Skeletal muscle cell (primary cell): ENCODE measurements around the gene MIPEP.
"Not testable (repeated sequence)": the region's sequence is repeated elsewhere in the genome, so short reads cannot be mapped to it uniquely, and the experiment has no call there.

Experiments used
- DNase-seq: peaks from one replicate; pipeline ENCODE4 v3.0.0-alpha.2; 2010; ENCODE audit warnings: low read depth
- H3K4me3 ChIP-seq: 2 replicates; pipeline ENCODE4 v1.5.1; 2011; ENCODE audit warnings: low read depth, mild to moderate bottlenecking, control low read depth, low read length, moderate library complexity

The MIPEP gene

GRCh38 chr13:23888658-23889614 is at the start of gene MIPEP:
Gene MIPEP, minus strand, starts transcription at chr13:23889400. Its CDS starts 80 bp downstream, at chr13:23889320.
- DNase-seq = peak; percentile 90

GRCh38 chr13:23934520-23934919 is 45.3 kb upstream of the MIPEP start:
- no peak overlapping the region for H3K4me3 ChIP-seq
- DNase-seq = peak; percentile 51

More at GRCh38 chr13:23888658-23889614, at the start of gene MIPEP:
- peak within 1 kb of the TSS; percentile 61 for H3K4me3 ChIP-seq

GRCh38 chr13:23928985-23929384 is 39.8 kb upstream of the MIPEP start:
- DNase-seq = peak; percentile 67

DNA sequence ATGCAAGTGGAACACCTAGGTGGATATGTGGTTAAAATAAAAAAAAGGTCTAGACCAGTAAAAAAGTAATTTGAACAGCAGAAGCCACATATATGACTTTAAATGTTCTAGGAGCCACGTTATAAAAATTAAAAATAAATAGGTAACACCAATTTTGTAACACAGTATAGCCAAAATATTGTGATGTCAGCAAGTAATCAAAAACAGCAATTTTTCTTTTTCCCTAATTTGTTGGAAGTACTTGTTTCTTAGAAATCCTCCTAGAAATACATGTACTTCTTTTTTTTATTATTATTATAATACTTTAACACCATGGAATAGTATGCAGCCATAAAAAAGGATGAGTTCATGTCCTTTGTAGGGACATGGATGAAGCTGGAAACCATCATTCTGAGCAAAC is 33.8 kb upstream of the MIPEP start:
- H3K4me3 ChIP-seq = no peak overlapping the region

More at GRCh38 chr13:23928985-23929384, 39.8 kb upstream of the MIPEP start:
- H3K4me3 ChIP-seq = no peak overlapping the region

GRCh38 chr13:23922005-23922932 is 33.1 kb upstream of the MIPEP start:
- no peak overlapping the region for H3K4me3 ChIP-seq
- no peak for DNase-seq

More for the DNA sequence above, 33.8 kb upstream of the MIPEP start:
- no peak for DNase-seq

GRCh38 chr13:23921451-23921888 is 32.3 kb upstream of the MIPEP start:
- DNase-seq = no peak
- H3K4me3 ChIP-seq = no peak overlapping the region

- DNase-seq = no peak
- no peak overlapping the region for H3K4me3 ChIP-seq
Measured at GRCh38 chr13:23919006-23919405, 29.8 kb upstream of the MIPEP start.

- no peak for DNase-seq
- H3K4me3 ChIP-seq = no peak overlapping the region
Measured at GRCh38 chr13:23918208-23918607, 29.0 kb upstream of the MIPEP start.

DNA sequence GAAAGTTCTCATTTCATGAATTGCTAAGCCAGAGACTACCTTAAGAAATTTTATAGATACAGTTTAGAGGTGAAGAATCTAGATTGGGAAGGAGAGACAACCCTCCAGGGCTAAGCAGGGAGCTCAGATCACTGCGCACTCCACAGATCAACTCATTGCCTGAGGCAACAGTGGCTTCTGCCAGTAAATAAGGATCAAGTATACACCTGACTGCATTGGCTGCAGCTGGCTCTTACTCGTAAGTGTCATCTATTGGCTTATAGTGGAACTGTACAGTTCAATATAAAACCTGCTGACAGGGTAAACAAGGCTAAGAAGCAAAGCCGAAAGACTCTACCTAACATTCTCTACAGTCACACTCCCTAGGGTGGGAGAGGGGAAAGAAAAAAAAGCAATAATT is 26.1 kb upstream of the MIPEP start:
- H3K4me3 ChIP-seq = no peak overlapping the region
- no peak for DNase-seq

DNA sequence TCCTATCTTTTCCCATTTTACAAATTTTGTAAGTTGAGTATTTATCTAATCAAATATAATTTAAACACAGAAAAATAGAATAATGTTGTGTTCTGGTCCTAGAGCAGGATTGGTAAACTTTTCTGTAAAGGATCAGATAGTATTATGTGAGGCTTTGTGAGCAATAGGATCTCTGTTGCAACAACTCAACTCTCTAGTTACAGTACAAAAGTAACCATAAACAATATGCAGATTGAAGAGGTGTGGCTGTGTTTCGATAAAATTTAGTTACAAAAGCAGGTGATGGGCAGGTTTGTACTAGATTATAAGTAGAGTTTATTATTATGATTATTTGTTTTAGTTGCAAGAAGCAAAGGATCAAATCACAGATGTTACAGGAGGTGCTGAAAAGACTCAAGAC is 23.3 kb upstream of the MIPEP start:
- no peak for DNase-seq
- no peak overlapping the region for H3K4me3 ChIP-seq

DNA sequence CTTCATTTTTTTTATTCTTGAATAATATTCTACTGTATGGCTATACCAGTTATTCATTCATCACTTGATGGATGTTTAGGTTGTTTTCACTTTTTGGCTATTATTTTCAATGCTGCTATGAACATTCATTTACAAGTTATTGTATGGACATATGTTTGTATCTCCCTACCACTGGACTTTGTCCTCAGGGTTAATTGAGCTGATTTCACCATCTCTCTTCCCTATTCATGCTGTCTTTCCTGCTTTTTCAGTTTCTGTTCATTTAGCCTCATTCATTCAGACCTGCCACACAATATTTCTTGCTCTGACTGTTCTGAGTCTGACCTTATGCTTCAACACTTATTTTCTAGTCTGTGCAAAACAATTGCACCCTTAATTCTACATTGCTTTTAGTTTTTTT is 20.4 kb upstream of the MIPEP start:
- no peak overlapping the region for H3K4me3 ChIP-seq

GRCh38 chr13:23905766-23906165 is 16.6 kb upstream of the MIPEP start:
- no peak for DNase-seq

More for the DNA sequence above, 20.4 kb upstream of the MIPEP start:
- DNase-seq = no peak

GRCh38 chr13:23903906-23904280 is 14.7 kb upstream of the MIPEP start:
- no peak for DNase-seq
- H3K4me3 ChIP-seq = no peak overlapping the region

More at GRCh38 chr13:23905766-23906165, 16.6 kb upstream of the MIPEP start:
- H3K4me3 ChIP-seq = no peak overlapping the region

DNA sequence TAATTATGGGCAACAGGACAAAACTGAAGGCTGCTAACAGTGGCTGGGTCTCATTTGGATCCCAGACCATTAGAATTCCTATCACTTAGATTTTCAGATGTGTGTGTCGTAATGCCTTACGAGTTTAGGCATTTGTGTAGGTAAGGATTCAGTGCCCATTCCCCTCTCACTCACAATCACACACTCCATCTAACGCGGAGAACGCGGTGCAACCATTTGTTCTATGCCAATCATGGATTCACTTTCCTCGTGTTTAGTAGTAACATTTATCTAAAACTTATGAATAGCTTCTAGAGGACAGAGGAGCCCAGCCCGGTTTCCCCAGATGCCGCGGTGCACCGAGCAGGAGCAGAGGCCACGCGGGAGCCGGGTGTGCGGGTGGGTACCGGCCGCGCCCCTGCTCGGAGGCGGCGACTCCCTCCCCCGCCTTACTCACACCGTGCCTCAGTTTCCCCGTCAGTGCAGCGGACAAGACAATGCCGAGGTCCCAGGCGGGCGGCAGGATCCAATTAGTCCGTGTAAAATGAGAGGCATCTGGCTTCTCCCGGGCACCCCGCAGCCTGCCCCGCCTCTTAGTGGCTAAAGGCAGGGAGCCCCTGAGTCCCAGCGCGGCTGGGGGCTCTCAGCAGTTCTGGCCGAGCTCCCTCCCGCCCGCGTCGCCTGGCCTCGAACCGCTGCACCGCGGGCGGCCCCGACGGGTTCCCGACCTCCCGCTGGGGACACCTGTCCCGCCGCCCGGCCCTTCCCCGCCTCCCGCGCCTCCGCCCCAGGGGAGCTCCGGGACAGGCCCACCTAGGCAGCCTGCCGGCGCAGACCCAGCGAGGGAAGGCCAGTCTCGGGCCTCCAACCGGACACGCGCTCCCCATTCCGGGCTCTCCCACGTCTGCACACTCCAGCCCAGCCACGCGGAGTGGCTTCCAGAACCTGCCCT is 14.0 kb upstream of the MIPEP start:
- no peak for DNase-seq
- no peak overlapping the region for H3K4me3 ChIP-seq

DNA sequence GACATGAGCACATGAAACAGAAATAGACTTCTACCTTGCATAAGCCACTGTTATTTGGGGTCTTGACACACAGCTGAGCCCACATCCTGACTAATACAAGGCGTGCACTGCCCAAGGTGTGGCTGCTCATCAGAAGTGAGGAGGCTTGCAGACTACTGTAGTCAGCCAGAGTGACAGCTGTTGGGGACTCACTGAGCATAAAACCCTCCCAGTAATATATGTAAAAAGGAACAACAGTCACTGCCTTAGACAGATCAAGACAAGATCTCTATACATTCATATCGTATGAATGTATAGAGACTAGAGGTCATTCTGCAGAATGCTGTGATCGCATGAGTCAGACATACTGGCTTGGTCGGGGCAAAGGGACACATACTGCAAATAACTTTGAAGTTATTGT is 12.2 kb upstream of the MIPEP start:
- H3K4me3 ChIP-seq = no peak overlapping the region
- peak; percentile 22 for DNase-seq

DNA sequence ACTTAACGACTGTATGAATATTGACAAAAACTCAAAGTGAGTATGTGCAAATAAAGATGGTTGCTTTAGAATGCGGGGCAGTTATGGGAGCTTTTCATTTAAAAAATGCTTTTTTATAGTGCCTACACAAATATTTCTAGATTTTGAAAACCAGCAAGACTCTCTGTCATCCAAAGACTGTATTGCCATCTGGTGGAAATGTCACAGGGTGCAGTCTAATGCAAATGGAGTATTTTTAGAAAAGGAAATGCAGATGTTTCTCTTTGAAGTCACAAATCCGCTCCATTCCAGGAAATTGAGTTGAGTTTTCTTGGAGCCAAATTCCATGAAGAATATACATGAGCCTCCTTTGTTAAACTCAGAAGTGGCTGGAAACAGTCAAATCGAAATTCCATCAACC is 10.4 kb upstream of the MIPEP start:
- DNase-seq = no peak
- no peak overlapping the region for H3K4me3 ChIP-seq

- peak; percentile 31 for DNase-seq
- no peak overlapping the region for H3K4me3 ChIP-seq
Measured at GRCh38 chr13:23898101-23898500, 8.9 kb upstream of the MIPEP start.

GRCh38 chr13:23897452-23897919 is 8.3 kb upstream of the MIPEP start, which contains the start of gene C1QTNF9B:
Gene C1QTNF9B, minus strand, starts transcription at chr13:23897502.
- DNase-seq, H3K4me3 ChIP-seq: not testable (repeated sequence)

DNA sequence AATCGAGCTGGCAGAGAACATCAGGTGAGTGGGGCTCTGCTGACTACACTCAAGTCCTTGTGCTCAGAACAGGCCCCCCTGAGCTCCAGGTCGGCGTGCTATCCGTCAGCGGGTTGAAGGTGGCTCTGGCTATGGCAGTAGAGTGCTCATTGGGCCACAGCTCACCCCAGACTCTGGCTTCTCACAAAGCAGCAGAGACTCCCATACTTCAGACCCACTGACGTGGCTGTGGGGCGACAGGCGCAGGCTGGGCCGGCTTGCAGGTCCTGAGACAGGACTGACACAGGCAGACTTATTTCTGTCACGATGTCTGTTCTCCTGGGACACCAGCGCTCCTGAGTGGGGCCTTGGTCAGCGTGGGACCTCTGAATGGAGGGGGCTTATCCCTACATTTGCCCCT is 5.5 kb upstream of the MIPEP start:
- not testable (repeated sequence) for DNase-seq, H3K4me3 ChIP-seq
